GM12878 (cell line): ENCODE results near the gene CYSLTR2. TPM values are rescaled to one million over a fixed set of nuclear protein-coding genes. Genes with fewer than 3 reads are reported as not detected.

Experiments used
- ATAC-seq: fragments of 200-7000 bp; cut with Tn5 transposase; 3 replicates; pipeline ENCODE4 v1.9.1; 2020; ENCODE audit warnings: mild to moderate bottlenecking, moderate library complexity
- BruUV-seq: library from RNA; stranded (reverse); fragments of 400-500 nt; replicated peaks from 2 replicates; lab custom pipeline; 2021; lab: Mats Ljungman, UMichigan
- CTCF ChIA-PET: fragments of 300-600 bp; sonication (Branson Sonifier 250); formaldehyde crosslinking; extraction: SDS; loops from one replicate; lab custom pipeline; 2021; ENCODE audit warnings: inconsistent platforms; lab: Yijun Ruan, JAX
- POLR2A ChIA-PET: fragments of 350-600 bp; formaldehyde crosslinking; extraction: SDS; loops from one replicate; lab custom pipeline; 2021; ENCODE audit warnings: inconsistent platforms; lab: Charles Lee
- RAD21 ChIA-PET: fragments of 300-600 bp; sonication (Branson Sonifier 250); formaldehyde crosslinking; loops from one replicate; lab custom pipeline; 2023; ENCODE audit warnings: antibody characterized with exemption; ENCODE audit not compliant: unreplicated experiment; lab: Charles Lee
- SMC1A ChIA-PET: fragments of 300-600 bp; sonication (Branson Sonifier 250); formaldehyde crosslinking; loops from one replicate; lab custom pipeline; 2023; ENCODE audit not compliant: unreplicated experiment, uncharacterized antibody; lab: Charles Lee
- DNase-seq: peaks from one replicate; pipeline ENCODE4 v3.0.0-alpha.2; 2011; ENCODE audit warnings: low read depth, low spot score
- FAIRE-seq: peaks from 3 replicates; lab custom pipeline; 2011; peaks lifted over from hg19 to GRCh38; lab: Jason Lieb, UNC
- H2AFZ ChIP-seq: 2 replicates; pipeline ENCODE4 v1.6.0; 2011; ENCODE audit warnings: low read depth, low read length, control low read depth; ENCODE audit not compliant: control insufficient read depth
- H3K27ac ChIP-seq: 2 replicates; pipeline ENCODE4 v1.5.1; 2011; ENCODE audit warnings: control low read depth; ENCODE audit not compliant: control insufficient read depth, insufficient read depth
- H3K27me3 ChIP-seq, 2 experiments: replicated peaks in 1 of 2; 2 replicates each; pipeline versions ENCODE4 v1.6.0 to v1.6.1; 2011; ENCODE audit warnings: low read length in 1 of 2; ENCODE audit not compliant: control insufficient read depth in 2 of 2, insufficient read depth in 2 of 2
- H3K36me3 ChIP-seq, 2 experiments: 2 replicates each; pipeline ENCODE4 v1.5.1; 2011; ENCODE audit warnings: low read length in 1 of 2; ENCODE audit not compliant: control insufficient read depth in 2 of 2, insufficient read depth in 2 of 2
- H3K4me1 ChIP-seq: 2 replicates; pipeline ENCODE4 v1.6.1; 2011; ENCODE audit warnings: mild to moderate bottlenecking, low read length, moderate library complexity, mixed read lengths; ENCODE audit not compliant: control insufficient read depth, insufficient read depth
- H3K4me2 ChIP-seq: 2 replicates; pipeline ENCODE4 v1.6.0; 2011; ENCODE audit warnings: control low read depth; ENCODE audit not compliant: control insufficient read depth, insufficient read depth
- H3K4me3 ChIP-seq: fragments of 200-600 bp; sonication (generic); 2 replicates; pipeline ENCODE4 v1.5.1; 2016
- H3K79me2 ChIP-seq: 2 replicates; pipeline ENCODE4 v1.6.0; 2011; ENCODE audit warnings: low read length; ENCODE audit not compliant: control insufficient read depth, insufficient read depth
- H3K9ac ChIP-seq: 2 replicates; pipeline ENCODE4 v1.8.0; 2011; ENCODE audit warnings: low read length, control low read depth, mixed read lengths; ENCODE audit not compliant: control insufficient read depth, insufficient read depth
- H3K9me3 ChIP-seq: replicated peaks from 3 replicates; pipeline ENCODE4 v1.5.1; 2011; ENCODE audit warnings: mild to moderate bottlenecking, low read length; ENCODE audit not compliant: control insufficient read depth, insufficient read depth
- H4K20me1 ChIP-seq: 2 replicates; pipeline ENCODE4 v1.6.0; 2011; ENCODE audit not compliant: control insufficient read depth, insufficient read depth
- BHLHE40 ChIP-seq, 2 experiments: fragments of 450-650 bp in 1 of 2; IDR thresholded peaks; 2 replicates each; pipeline ENCODE4 v1.6.1; 2011 to 2017; ENCODE audit warnings: low read depth in 2 of 2, borderline replicate concordance in 1 of 2, improper control_type of control experiment in 1 of 2, low read length in 1 of 2, mild to moderate bottlenecking in 1 of 2
- BMI1 ChIP-seq: fragments of 450-650 bp; IDR thresholded peaks from 2 replicates; pipeline ENCODE4 v1.6.1; 2016; ENCODE audit warnings: mild to moderate bottlenecking, moderate library complexity, borderline replicate concordance
- DPF2 ChIP-seq: fragments of 450-650 bp; IDR thresholded peaks from 2 replicates; pipeline ENCODE4 v1.6.1; 2017; ENCODE audit warnings: mild to moderate bottlenecking
- EP300 ChIP-seq, 2 experiments: fragments of 150-350 bp in 1 of 2; IDR thresholded peaks; 2 replicates each; pipeline ENCODE4 v1.6.1; 2011 to 2012; ENCODE audit warnings: low read depth in 2 of 2, low read length in 2 of 2, borderline replicate concordance in 1 of 2, improper control_type of control experiment in 1 of 2, inconsistent platforms in 1 of 2; ENCODE audit not compliant: control insufficient read depth in 1 of 2
- IKZF2 ChIP-seq, 2 experiments: fragments of 450-650 bp; IDR thresholded peaks; 2 replicates each; pipeline ENCODE4 v1.6.1; 2017; ENCODE audit warnings: mild to moderate bottlenecking in 2 of 2, moderate library complexity in 2 of 2
- KAT2A ChIP-seq: conservative IDR thresholded peaks from 2 replicates; pipeline ENCODE4 v1.6.1; 2011; ENCODE audit warnings: low read depth, low read length; ENCODE audit not compliant: control insufficient read depth
- KLF5 ChIP-seq: fragments of 450-650 bp; IDR thresholded peaks from 2 replicates; pipeline ENCODE4 v1.6.1; 2014; ENCODE audit warnings: mild to moderate bottlenecking; ENCODE audit not compliant: partially characterized antibody
- MEF2A ChIP-seq: IDR thresholded peaks from 2 replicates; pipeline ENCODE4 v1.6.1; 2011; ENCODE audit warnings: low read depth, mild to moderate bottlenecking, low read length, moderate library complexity; ENCODE audit not compliant: insufficient read depth
- MEF2B ChIP-seq: fragments of 450-650 bp; IDR thresholded peaks from 2 replicates; pipeline ENCODE4 v1.6.1; 2018; ENCODE audit warnings: mild to moderate bottlenecking, moderate library complexity; ENCODE audit not compliant: partially characterized antibody, poor library complexity, severe bottlenecking
- MTA3 ChIP-seq: IDR thresholded peaks from 2 replicates; pipeline ENCODE4 v1.6.1; 2012; ENCODE audit warnings: low read length, inconsistent platforms, borderline replicate concordance
- NRF1 ChIP-seq: conservative IDR thresholded peaks from 2 replicates; pipeline ENCODE4 v1.6.1; 2011; ENCODE audit warnings: mild to moderate bottlenecking, low read depth, low read length, improper control_type of control experiment
- RFX5 ChIP-seq: IDR thresholded peaks from 2 replicates; pipeline ENCODE4 v1.6.1; 2011; ENCODE audit warnings: low read depth, low read length, improper control_type of control experiment
- RUNX3 ChIP-seq: IDR thresholded peaks from 2 replicates; pipeline ENCODE4 v1.6.1; 2012; ENCODE audit warnings: low read length, inconsistent platforms
- SP1 ChIP-seq: IDR thresholded peaks from one replicate; pipeline ENCODE4 v1.6.1; 2011; ENCODE audit warnings: low read depth, low read length
- ZNF274 ChIP-seq: IDR thresholded peaks from one replicate; pipeline ENCODE4 v1.8.0; 2011; ENCODE audit not compliant: insufficient read length, insufficient read depth
- WGBS: methylation state at CpG from one replicate; pipeline ENCODE4 v1.1.6; 2016; ENCODE audit warnings: low lambda C conversion rate; ENCODE audit not compliant: insufficient replicate concordance, insufficient coverage; ENCODE audit errors: missing lambda C conversion rate; 5-methylcytosine and 5-hydroxymethylcytosine counted together
- in situ Hi-C: fragments of 300-500 bp; cut with MboI; formaldehyde crosslinking; loops from 9 replicates; pipeline ENCODE4 v1.14.3; 2018; ENCODE audit warnings: mixed read lengths
- intact Hi-C: fragments of 100-400 bp; cut with micrococcal nuclease; formaldehyde crosslinking; loops from one replicate; pipeline ENCODE4 v1.14.2; 2022; ENCODE audit not compliant: unreplicated experiment
- polyA plus RNA-seq, 11 experiments: library from polyadenylated mRNA; depleted of rRNA in 4 of 11; unstranded in 6 of 11; stranded (reverse) in 5 of 11; fragments of >200 nt; fragmentation: Nextera tagmentation in 4 of 11; fragmentation: Illumina TruSeq in 1 of 11; extraction: Ambion mirVana in 4 of 11; extraction: Trizol in 1 of 11; gene quantifications; 1 replicate in 1 of 11; 2 replicates in 10 of 11; pipeline versions ENCODE4 v1.2.1 to v1.2.3, GENCODE V29; 2011 to 2016; ENCODE audit warnings: inconsistent platforms in 2 of 11, missing spikeins in 2 of 11, low read depth in 1 of 11
- total RNA-seq, 4 experiments: library from RNA; depleted of rRNA in 3 of 4; stranded (reverse); fragments of >200 nt in 3 of 4; fragmentation: Illumina TruSeq in 1 of 4; extraction: Trizol in 1 of 4; gene quantifications; 2 replicates each; pipeline versions ENCODE4 v1.2.1 to v1.2.3, GENCODE V29; 2013 to 2021
- TF ChIP-seq, protein P1 (sequence below): IDR thresholded peaks from 2 replicates; pipeline ENCODE4 v1.6.1; 2011; ENCODE audit warnings: borderline replicate concordance, low read depth, mild to moderate bottlenecking, moderate library complexity, mixed read lengths, low read length; ENCODE audit not compliant: insufficient read depth; ENCODE audit errors: extremely low read length
- TF ChIP-seq, protein P2 (sequence below): IDR thresholded peaks from 2 replicates; pipeline ENCODE4 v1.6.1; 2012; ENCODE audit warnings: low read depth, low read length, improper control_type of control experiment
- TF ChIP-seq, protein P3 (sequence below): fragments of 450-650 bp; IDR thresholded peaks from 2 replicates; pipeline ENCODE4 v1.6.1; 2016; ENCODE audit warnings: mild to moderate bottlenecking

Gene CYSLTR2
- total and polyA plus RNA-seq, 10 of the 15 experiments (the other 5 are each of a cell fraction or from before 2014, with no cell fraction given) = 0.02 to 0.08 (median 0.03) TPM; not detected in 5

DNA sequence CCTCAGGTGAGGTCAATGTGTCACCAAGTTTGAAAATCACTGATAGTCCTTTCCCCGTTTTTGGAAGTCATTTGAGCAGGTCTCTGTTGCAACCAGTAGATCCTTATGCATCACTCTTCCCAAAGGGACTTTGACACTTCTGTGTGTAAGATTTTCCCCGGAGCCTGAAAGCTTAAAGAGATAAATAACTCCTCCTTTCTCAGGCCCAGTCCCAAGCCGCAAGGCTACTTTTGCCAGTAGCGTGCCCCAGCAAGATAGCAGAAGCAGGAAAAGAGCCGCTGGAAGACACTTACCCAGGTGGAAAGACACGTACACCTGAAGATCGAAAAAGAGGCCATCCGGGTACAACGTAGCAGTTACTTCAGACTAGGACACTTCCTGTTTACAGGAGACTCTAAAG, 106.9 kb downstream of the CYSLTR2 start:
- H3K9ac ChIP-seq = no peak overlapping the region
- ChIA-PET CTCF (interaction anchor here (1.1 kb wide), 1 partner anchor 10 kb away, joined by 3 read pairs; no protein-coding TSS in a partner anchor), POLR2A (no interaction called here), RAD21 (no interaction called here), SMC1A (interaction anchor here (0.6 kb wide), 1 partner anchor 428 kb away, joined by 3 read pairs; no protein-coding TSS in a partner anchor)
- DNase-seq (no peak), FAIRE-seq (no peak), ATAC-seq (no peak)
- H3K4me1 ChIP-seq = no peaks in the 10 kb centered on the region
- H3K79me2 ChIP-seq = no peaks in the 10 kb centered on the region
- peaks cover 3% of the 10 kb centered on the region; the same call in 2 of the 3 replicates for H3K9me3 ChIP-seq
- intact Hi-C loops = loop anchor here (10.0 kb wide), 1 partner anchor 966 kb away; no protein-coding TSS in a partner anchor
- 48% methylated on average over 9 of the region's 9 CpGs for WGBS
- H3K4me2 ChIP-seq = no peak overlapping the region
- in situ Hi-C loops = loop anchor here (10.0 kb wide), 1 partner anchor 426 kb away; no protein-coding TSS in a partner anchor
- no TSS peak for BruUV-seq
- H3K36me3 ChIP-seq = no peaks in the 10 kb centered on the region
- H2AFZ ChIP-seq = no peak overlapping the region
- H3K4me3 ChIP-seq = no peak overlapping the region
- TF ChIP-seq BHLHE40 (IDR thresholded peaks at IDR 0.05; ENCODE audit: borderline replicate concordance in 1 of 2, low read depth in 2 of 2, low read length in 1 of 2) (no peak), DPF2 (no peak), MTA3 (no peak), BMI1 (no peak), MEF2A (no peak), IKZF2 (IDR thresholded peaks at IDR 0.05) (no peak), KLF5 (no peak), KAT2A (no peak), NRF1 (no peak), ZNF274 (no peak), SP1 (no peak), EP300 (IDR thresholded peaks at IDR 0.05; ENCODE audit: borderline replicate concordance in 1 of 2, control insufficient read depth in 1 of 2, low read depth in 2 of 2, low read length in 2 of 2) (no peak), MEF2B (no peak), RUNX3 (no peak), RFX5 (no peak)
- TF ChIP-seq, protein P1, sequence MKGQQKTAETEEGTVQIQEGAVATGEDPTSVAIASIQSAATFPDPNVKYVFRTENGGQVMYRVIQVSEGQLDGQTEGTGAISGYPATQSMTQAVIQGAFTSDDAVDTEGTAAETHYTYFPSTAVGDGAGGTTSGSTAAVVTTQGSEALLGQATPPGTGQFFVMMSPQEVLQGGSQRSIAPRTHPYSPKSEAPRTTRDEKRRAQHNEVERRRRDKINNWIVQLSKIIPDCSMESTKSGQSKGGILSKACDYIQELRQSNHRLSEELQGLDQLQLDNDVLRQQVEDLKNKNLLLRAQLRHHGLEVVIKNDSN = no peak
- TF ChIP-seq, protein P2, sequence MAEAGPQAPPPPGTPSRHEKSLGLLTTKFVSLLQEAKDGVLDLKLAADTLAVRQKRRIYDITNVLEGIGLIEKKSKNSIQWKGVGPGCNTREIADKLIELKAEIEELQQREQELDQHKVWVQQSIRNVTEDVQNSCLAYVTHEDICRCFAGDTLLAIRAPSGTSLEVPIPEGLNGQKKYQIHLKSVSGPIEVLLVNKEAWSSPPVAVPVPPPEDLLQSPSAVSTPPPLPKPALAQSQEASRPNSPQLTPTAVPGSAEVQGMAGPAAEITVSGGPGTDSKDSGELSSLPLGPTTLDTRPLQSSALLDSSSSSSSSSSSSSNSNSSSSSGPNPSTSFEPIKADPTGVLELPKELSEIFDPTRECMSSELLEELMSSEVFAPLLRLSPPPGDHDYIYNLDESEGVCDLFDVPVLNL = no peak
- TF ChIP-seq, protein P3, sequence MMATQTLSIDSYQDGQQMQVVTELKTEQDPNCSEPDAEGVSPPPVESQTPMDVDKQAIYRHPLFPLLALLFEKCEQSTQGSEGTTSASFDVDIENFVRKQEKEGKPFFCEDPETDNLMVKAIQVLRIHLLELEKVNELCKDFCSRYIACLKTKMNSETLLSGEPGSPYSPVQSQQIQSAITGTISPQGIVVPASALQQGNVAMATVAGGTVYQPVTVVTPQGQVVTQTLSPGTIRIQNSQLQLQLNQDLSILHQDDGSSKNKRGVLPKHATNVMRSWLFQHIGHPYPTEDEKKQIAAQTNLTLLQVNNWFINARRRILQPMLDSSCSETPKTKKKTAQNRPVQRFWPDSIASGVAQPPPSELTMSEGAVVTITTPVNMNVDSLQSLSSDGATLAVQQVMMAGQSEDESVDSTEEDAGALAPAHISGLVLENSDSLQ = no peak
- no peaks in the 10 kb centered on the region for H4K20me1 ChIP-seq
- H3K27ac ChIP-seq = no peak overlapping the region
- H3K27me3 ChIP-seq = peaks cover 0 to 2% of the 10 kb centered on the region in 2 experiments; a peak in 1 of 4 replicates
